Natural killer cell (primary cell): ENCODE results near the gene CHN1. TPM values are rescaled to one million over a fixed set of nuclear protein-coding genes. Genes with fewer than 3 reads are reported as not detected.

Experiments used
- ATAC-seq, 3 donors: fragments of 150-1000 bp in 2 of 3; fragments of 200-7000 bp in 1 of 3; cut with Tn5 transposase; 1 replicate in 1 of 3; 2 replicates in 2 of 3; pipeline ENCODE4 v1.10.0; 2021; ENCODE audit warnings: mild to moderate bottlenecking in 2 of 3, moderate library complexity in 2 of 3
- DNase-seq, 2 donors: peaks; one replicate each; pipeline versions ENCODE4 v3.0.0 to v3.0.0-alpha.2; 2013 to 2021; ENCODE audit warnings: mixed read lengths in 1 of 2
- H3K27ac ChIP-seq: one replicate; pipeline ENCODE4 v1.5.1; 2013; ENCODE audit warnings: mild to moderate bottlenecking, low read length
- H3K27me3 ChIP-seq: one replicate; pipeline ENCODE4 v1.6.1; 2013; ENCODE audit warnings: low read length; ENCODE audit not compliant: control insufficient read depth, insufficient read depth
- H3K36me3 ChIP-seq: one replicate; pipeline ENCODE4 v1.6.1; 2013; ENCODE audit warnings: low read length; ENCODE audit not compliant: control insufficient read depth, insufficient read depth
- H3K4me1 ChIP-seq: one replicate; pipeline ENCODE4 v1.6.1; 2013; ENCODE audit warnings: low read length; ENCODE audit not compliant: control insufficient read depth, insufficient read depth
- H3K4me3 ChIP-seq: one replicate; pipeline ENCODE4 v1.5.1; 2013; ENCODE audit warnings: low read length
- H3K9me3 ChIP-seq: one replicate; pipeline ENCODE4 v1.6.1; 2013; ENCODE audit warnings: low read length; ENCODE audit not compliant: control insufficient read depth, insufficient read depth
- H3K27ac Mint-ChIP-seq, 2 donors: one replicate each; pipeline ENCODE4 v1.8.0; 2022; ENCODE audit warnings: mild to moderate bottlenecking in 2 of 2, mixed read lengths in 2 of 2, moderate library complexity in 1 of 2
- H3K27me3 Mint-ChIP-seq, 2 donors: one replicate each; pipeline ENCODE4 v1.8.0; 2022; ENCODE audit warnings: low read depth in 2 of 2, mixed read lengths in 2 of 2
- H3K36me3 Mint-ChIP-seq: one replicate; pipeline ENCODE4 v1.8.0; 2022; ENCODE audit warnings: mixed read lengths
- H3K4me1 Mint-ChIP-seq, 2 donors: one replicate each; pipeline ENCODE4 v1.8.0; 2022; ENCODE audit warnings: mixed read lengths in 2 of 2
- H3K4me3 Mint-ChIP-seq: one replicate; pipeline ENCODE4 v1.8.0; 2022; ENCODE audit warnings: mild to moderate bottlenecking, moderate library complexity, mixed read lengths
- H3K9me3 Mint-ChIP-seq, 2 donors: one replicate each; pipeline ENCODE4 v1.8.0; 2022; ENCODE audit warnings: mixed read lengths in 2 of 2
- CTCF ChIP-seq: fragments of 200-600 bp; IDR thresholded peaks from one replicate; pipeline ENCODE4 v1.8.0; 2022; ENCODE audit warnings: antibody characterized with exemption
- WGBS: methylation state at CpG from one replicate; pipeline ENCODE4 v1.1.7; 2013; ENCODE audit warnings: missing lambda C conversion rate; ENCODE audit not compliant: insufficient coverage; 5-methylcytosine and 5-hydroxymethylcytosine counted together
- intact Hi-C: fragments of 100-400 bp; cut with micrococcal nuclease; formaldehyde crosslinking; loops from one replicate; pipeline ENCODE4 v1.14.2; 2022
- total RNA-seq, 4 donors: library from RNA; stranded (reverse); fragments of 120-200 nt in 1 of 4; gene quantifications; one replicate each; pipeline versions ENCODE4 v1.2.3 to v1.2.4, GENCODE V29; 2013 to 2022

The CHN1 gene
- total RNA-seq, 3 donors from 2014 or later (not counting 1 experiment from before 2014, with no cell fraction given), result 0.80 to 1.7 (median 0.88) TPM

- no peaks in the 10 kb centered on the region for H3K9me3 ChIP-seq
- no peaks in the 10 kb centered on the region for H3K4me1 Mint-ChIP-seq
- no peaks in the 10 kb centered on the region for H3K36me3 ChIP-seq
- DNase-seq, result no peak
- H3K27me3 Mint-ChIP-seq, result no peaks in the 10 kb centered on the region
- H3K27ac Mint-ChIP-seq, result no peak overlapping the region
- H3K27me3 ChIP-seq, result no peaks in the 10 kb centered on the region
- no peak for TF ChIP-seq CTCF
- no peaks in the 10 kb centered on the region for H3K9me3 Mint-ChIP-seq
- intact Hi-C loops, result no loop called here
- no peak overlapping the region for H3K27ac ChIP-seq
- no peak overlapping the region for H3K4me3 Mint-ChIP-seq
- no peak for ATAC-seq
- H3K36me3 Mint-ChIP-seq, result no peaks in the 10 kb centered on the region
- no peaks in the 10 kb centered on the region for H3K4me1 ChIP-seq
- 96% methylated on average over 3 of the region's 5 CpGs for WGBS
- H3K4me3 ChIP-seq, result no peak overlapping the region
Observed at GRCh38 chr2:174784909-174785308, 220.3 kb downstream of the CHN1 start.

- WGBS, result 83% methylated on average over 7 of the region's 7 CpGs
- TF ChIP-seq CTCF, result no peak
- no peak overlapping the region for H3K4me3 Mint-ChIP-seq
- H3K4me3 ChIP-seq, result no peak overlapping the region
- no peaks in the 10 kb centered on the region for H3K9me3 Mint-ChIP-seq
- intact Hi-C loops, result no loop called here
- DNase-seq (no peak), ATAC-seq (no peak)
- peaks cover under 1% of the 10 kb centered on the region in 2 donors for H3K4me1 Mint-ChIP-seq
- H3K27me3 ChIP-seq, result no peaks in the 10 kb centered on the region
- no peak overlapping the region for H3K27ac Mint-ChIP-seq
- no peaks in the 10 kb centered on the region for H3K9me3 ChIP-seq
- H3K27me3 Mint-ChIP-seq, result no peaks in the 10 kb centered on the region
- no peaks in the 10 kb centered on the region for H3K36me3 Mint-ChIP-seq
- H3K27ac ChIP-seq, result no peak overlapping the region
- peaks cover 5% of the 10 kb centered on the region for H3K4me1 ChIP-seq
- H3K36me3 ChIP-seq, result no peaks in the 10 kb centered on the region
Observed at GRCh38 chr2:174784316-174784715, 220.9 kb downstream of the CHN1 start.

- ATAC-seq (no peak), DNase-seq (no peak)
- no peak for TF ChIP-seq CTCF
- H3K36me3 Mint-ChIP-seq, result no peaks in the 10 kb centered on the region
- intact Hi-C loops, result no loop called here
- peaks cover 26% of the 10 kb centered on the region for H3K4me1 ChIP-seq
- no peak overlapping the region for H3K4me3 ChIP-seq
- no peak overlapping the region for H3K4me3 Mint-ChIP-seq
- peaks cover 13 to 22% of the 10 kb centered on the region in 2 donors for H3K4me1 Mint-ChIP-seq
- H3K36me3 ChIP-seq, result no peaks in the 10 kb centered on the region
- H3K9me3 ChIP-seq, result no peaks in the 10 kb centered on the region
- no peak overlapping the region for H3K27ac ChIP-seq
- no peak overlapping the region for H3K27ac Mint-ChIP-seq
- H3K27me3 Mint-ChIP-seq, result no peaks in the 10 kb centered on the region
- H3K9me3 Mint-ChIP-seq, result no peaks in the 10 kb centered on the region
- WGBS, result 94% methylated on average over 2 of the region's 11 CpGs
- no peaks in the 10 kb centered on the region for H3K27me3 ChIP-seq
Observed at GRCh38 chr2:174781996-174782395, 223.2 kb downstream of the CHN1 start.

GRCh38 chr2:174781298-174781697 is 223.9 kb downstream of the CHN1 start:
- no peak overlapping the region for H3K27ac Mint-ChIP-seq
- intact Hi-C loops, result no loop called here
- Histone ChIP-seq H3K27ac (no peak overlapping the region), H3K4me3 (no peak overlapping the region), H3K9me3 (no peaks in the 10 kb centered on the region), H3K4me1 (peaks cover 26% of the 10 kb centered on the region), H3K27me3 (no peaks in the 10 kb centered on the region), H3K36me3 (no peaks in the 10 kb centered on the region)
- no peaks in the 10 kb centered on the region for H3K36me3 Mint-ChIP-seq
- WGBS, result 93% methylated on average over 9 of the region's 9 CpGs
- H3K4me1 Mint-ChIP-seq, result peaks cover 13 to 22% of the 10 kb centered on the region in 2 donors
- H3K9me3 Mint-ChIP-seq, result no peaks in the 10 kb centered on the region
- TF ChIP-seq CTCF, result no peak
- no peak overlapping the region for H3K4me3 Mint-ChIP-seq
- no peaks in the 10 kb centered on the region for H3K27me3 Mint-ChIP-seq
- no peak for ATAC-seq
- no peak for DNase-seq
